ENCODE results near the gene KCNE3.

GRCh38 chr11:74412321-74412720, 55.0 kb downstream of the KCNE3 start:
- TF ChIP-seq CTCF (IDR thresholded peaks at IDR 0.05) (no peak), POLR2A (IDR thresholded peaks at IDR 0.05) (no peak)
